Karpas-422 (cell line): Measurements from ENCODE around the gene PLXNB2. TPM values are rescaled to one million over a fixed set of nuclear protein-coding genes. Genes with fewer than 3 reads are reported as not detected.

ENCODE experiments used
- DNase-seq: peaks from one replicate; pipeline ENCODE4 v3.0.0-alpha.2; 2015
- H2AFZ ChIP-seq: fragments of 200-600 bp; sonication (generic); 2 replicates; pipeline ENCODE4 v1.6.1; 2014; ENCODE audit warnings: antibody characterized with exemption, low read length, mixed read lengths
- H3K27ac ChIP-seq: fragments of 200-600 bp; sonication (generic); 2 replicates; pipeline ENCODE4 v1.5.1; 2014; ENCODE audit warnings: mild to moderate bottlenecking, low read length, moderate library complexity
- H3K27me3 ChIP-seq: fragments of 200-600 bp; sonication (generic); 2 replicates; pipeline ENCODE4 v1.6.1; 2014; ENCODE audit warnings: low read length, mixed read lengths
- H3K36me3 ChIP-seq: fragments of 200-600 bp; sonication (generic); 2 replicates; pipeline ENCODE4 v1.6.1; 2014; ENCODE audit warnings: low read length, mixed read lengths; ENCODE audit not compliant: insufficient read depth
- H3K4me1 ChIP-seq: fragments of 200-600 bp; sonication (generic); 2 replicates; pipeline ENCODE4 v1.6.1; 2014; ENCODE audit warnings: mild to moderate bottlenecking, low read length, mixed read lengths
- H3K4me2 ChIP-seq: fragments of 200-600 bp; sonication (generic); 2 replicates; pipeline ENCODE4 v1.6.1; 2014; ENCODE audit warnings: low read length, low read depth, mild to moderate bottlenecking; ENCODE audit not compliant: poor library complexity, severe bottlenecking
- H3K4me3 ChIP-seq: fragments of 200-600 bp; sonication (generic); 2 replicates; pipeline ENCODE4 v1.5.1; 2014; ENCODE audit warnings: mild to moderate bottlenecking, antibody characterized with exemption, low read length, mixed read lengths
- H3K79me2 ChIP-seq: fragments of 200-600 bp; sonication (generic); 2 replicates; pipeline ENCODE4 v1.6.1; 2014; ENCODE audit warnings: mild to moderate bottlenecking, low read length, mixed read lengths
- H3K9ac ChIP-seq: fragments of 200-600 bp; sonication (generic); 2 replicates; pipeline ENCODE4 v1.6.0; 2014; ENCODE audit warnings: low read length
- H3K9me2 ChIP-seq: fragments of 200-600 bp; sonication (generic), shearing (Covaris generic); replicated peaks from 2 replicates; pipeline ENCODE4 v1.6.0; 2014; ENCODE audit warnings: mild to moderate bottlenecking, low read length, moderate library complexity; ENCODE audit not compliant: insufficient read depth
- H3K9me3 ChIP-seq: fragments of 300-700, 200-600 bp; sonication (generic); 2 replicates; pipeline ENCODE4 v1.6.1; 2014; ENCODE audit warnings: low read length, mixed read lengths
- H4K20me1 ChIP-seq: fragments of 200-600 bp; sonication (generic); 2 replicates; pipeline ENCODE4 v1.6.1; 2014; ENCODE audit warnings: mild to moderate bottlenecking, antibody characterized with exemption, low read length, low read depth; ENCODE audit not compliant: insufficient read depth
- total RNA-seq: library from RNA; depleted of rRNA; stranded (reverse); fragments of >200 nt; shearing (Covaris generic); gene quantifications from 2 replicates; pipeline ENCODE4 v1.2.3, GENCODE V29; 2014; ENCODE audit warnings: low replicate concordance; rRNA removed

The PLXNB2 gene
- 2.6 and 7.8 TPM in 2 replicates for total RNA-seq

DNA sequence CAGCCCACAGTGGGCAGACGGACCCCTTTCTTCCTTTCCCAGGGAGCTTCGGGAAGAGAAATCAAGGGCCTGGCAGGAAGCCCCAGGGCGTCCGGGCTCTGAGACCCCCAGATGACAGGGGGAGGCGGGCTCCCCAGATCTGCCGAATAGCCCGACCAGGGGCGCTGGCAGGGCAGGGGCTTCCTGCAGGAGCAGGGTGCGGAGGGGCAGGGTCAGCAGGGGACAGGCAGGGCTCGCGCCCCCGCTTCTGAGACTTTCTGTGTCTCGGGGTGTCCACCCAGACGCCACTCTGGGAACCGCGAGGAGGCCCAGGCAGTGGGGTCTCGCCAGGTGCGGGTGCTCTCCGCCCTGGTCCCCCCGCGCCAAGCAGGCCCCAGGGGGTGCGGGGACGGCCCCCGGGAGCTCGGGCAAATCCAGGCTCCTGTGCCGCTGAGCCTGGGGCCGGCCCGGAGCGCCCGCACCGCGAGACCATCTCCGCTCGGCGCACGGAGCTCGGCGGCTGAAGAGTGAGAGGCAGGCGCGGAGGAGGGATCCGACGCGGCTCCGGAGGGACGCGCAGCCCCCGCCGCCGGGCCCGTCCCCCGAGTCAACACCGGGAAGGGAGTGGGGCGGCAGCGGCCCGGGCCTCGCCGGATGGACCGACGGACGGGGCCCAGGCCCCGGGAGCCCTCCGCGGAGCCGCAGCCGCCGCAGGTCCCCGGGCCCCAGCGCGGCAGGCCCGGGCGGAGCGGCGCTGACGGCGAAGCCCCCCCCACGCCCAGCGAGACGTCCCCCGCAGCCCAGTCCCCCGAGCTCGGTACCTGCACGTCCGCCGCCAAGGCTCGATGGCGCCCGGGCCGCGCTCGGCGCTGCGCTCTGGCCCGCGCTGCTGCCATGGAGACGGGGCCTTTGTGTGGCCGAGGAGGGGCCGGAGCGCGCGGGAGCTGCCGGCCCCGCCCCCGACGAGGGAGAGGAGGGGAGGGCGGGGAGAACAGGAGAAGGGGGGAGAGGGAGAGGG lies at the start of gene PLXNB2:
Gene PLXNB2 (minus strand): TSS at position 894 of the 997 bp plus-strand sequence. CDS start 17,062 bp downstream, outside the sequence.
- Histone ChIP-seq H3K9me2 (no peaks in the 10 kb centered on the region), H3K79me2 (no peaks in the 10 kb centered on the region), H3K9ac (peak within 1 kb of the TSS; percentile 66), H3K36me3 (no peaks in the 10 kb centered on the region), H4K20me1 (peaks cover 26% of the 10 kb centered on the region; the same call in 1 of the 2 replicates), H3K4me2 (peak within 1 kb of the TSS; percentile 71), H2AFZ (no peak within 1 kb of the TSS), H3K27me3 (no peaks in the 10 kb centered on the region), H3K4me3 (peak within 1 kb of the TSS; percentile 66), H3K27ac (no peak within 1 kb of the TSS), H3K9me3 (no peaks in the 10 kb centered on the region), H3K4me1 (peaks cover 66% of the 10 kb centered on the region)
- DNase-seq: peak; percentile 89

DNA sequence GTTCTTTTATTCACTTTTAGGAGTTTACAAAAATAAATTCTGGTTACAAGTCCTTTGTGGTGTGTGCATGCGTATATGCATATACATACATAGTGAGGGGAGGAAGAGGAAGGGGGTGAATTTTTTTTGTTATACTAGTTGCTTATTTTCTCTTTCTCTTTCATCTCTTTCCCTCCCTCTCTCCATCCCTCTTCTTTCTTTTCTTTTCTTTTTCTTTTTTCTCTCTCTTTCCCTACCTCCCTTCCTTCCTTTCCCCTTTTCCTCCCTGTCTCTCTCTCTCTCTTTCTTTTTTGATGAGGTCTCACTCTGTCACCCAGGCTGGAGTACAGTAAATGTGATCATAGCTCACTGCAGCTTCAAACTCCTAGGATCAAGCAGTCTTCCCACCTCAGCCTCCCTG lies 49.8 kb upstream of the PLXNB2 start:
- DNase-seq: no peak
- Histone ChIP-seq H3K27me3 (no peaks in the 10 kb centered on the region), H3K79me2 (peaks cover 81% of the 10 kb centered on the region), H3K9ac (no peak overlapping the region), H3K36me3 (0 out of 2 replicates have a peak, but pooled peaks cover 3% of the 10 kb centered on the region), H3K9me2 (no peaks in the 10 kb centered on the region), H3K4me3 (no peak overlapping the region), H3K9me3 (no peaks in the 10 kb centered on the region), H3K4me2 (no peak overlapping the region), H2AFZ (no peak overlapping the region), H3K4me1 (no peaks in the 10 kb centered on the region), H4K20me1 (no peaks in the 10 kb centered on the region), H3K27ac (no peak overlapping the region)

DNA sequence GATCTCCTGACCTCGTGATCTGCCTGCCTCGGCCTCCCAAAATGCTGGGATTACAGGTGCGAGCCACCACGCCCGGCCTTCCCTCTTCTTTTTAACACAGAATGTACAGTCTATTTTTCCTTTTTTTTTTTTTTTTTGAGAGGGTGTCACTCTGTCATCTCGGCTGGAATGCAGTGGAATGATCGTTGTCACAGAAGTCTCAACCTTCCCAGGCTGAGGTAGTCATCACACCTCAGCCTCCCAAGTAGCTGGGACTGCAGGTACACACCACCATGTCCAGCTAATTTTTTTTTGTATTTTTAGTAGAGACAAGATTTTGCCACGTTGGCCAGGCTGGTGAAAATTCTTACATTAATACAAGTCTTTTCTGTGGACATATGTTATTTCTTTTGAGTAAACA lies 48.7 kb upstream of the PLXNB2 start:
- Histone ChIP-seq H2AFZ (no peak overlapping the region), H3K27me3 (no peaks in the 10 kb centered on the region), H3K27ac (no peak overlapping the region), H4K20me1 (no peaks in the 10 kb centered on the region), H3K79me2 (peaks cover 73% of the 10 kb centered on the region), H3K9me3 (no peaks in the 10 kb centered on the region), H3K9ac (no peak overlapping the region), H3K4me1 (no peaks in the 10 kb centered on the region), H3K9me2 (no peaks in the 10 kb centered on the region), H3K4me2 (no peak overlapping the region), H3K36me3 (no peaks in the 10 kb centered on the region), H3K4me3 (no peak overlapping the region)
- DNase-seq: no peak

DNA sequence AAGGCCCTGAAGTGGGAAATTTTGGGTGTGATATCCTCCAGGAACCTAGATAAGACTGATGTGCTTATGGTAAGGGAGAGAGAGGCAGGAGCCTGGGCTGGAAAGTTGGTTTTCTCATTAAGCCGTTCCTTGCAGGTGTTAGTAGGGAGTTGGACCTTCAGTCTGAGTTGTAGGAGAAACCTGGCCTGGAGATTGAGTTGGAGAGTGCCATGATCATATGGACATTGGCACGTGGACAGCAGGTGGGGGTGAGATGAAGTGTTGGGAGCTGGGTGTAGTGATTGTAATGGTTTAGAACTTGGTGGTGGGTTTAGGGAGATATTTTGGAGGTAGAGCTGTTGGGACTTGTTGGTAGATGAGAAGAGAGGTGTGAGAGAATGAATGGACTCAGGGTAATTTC lies 40.6 kb upstream of the PLXNB2 start:
- Histone ChIP-seq H4K20me1 (no peaks in the 10 kb centered on the region), H2AFZ (no peak overlapping the region), H3K79me2 (peaks cover 45% of the 10 kb centered on the region), H3K36me3 (no peaks in the 10 kb centered on the region), H3K9me3 (no peaks in the 10 kb centered on the region), H3K27ac (no peak overlapping the region), H3K4me2 (no peak overlapping the region), H3K9ac (no peak overlapping the region), H3K9me2 (no peaks in the 10 kb centered on the region), H3K4me1 (no peaks in the 10 kb centered on the region), H3K27me3 (no peaks in the 10 kb centered on the region), H3K4me3 (no peak overlapping the region)
- no peak for DNase-seq

GRCh38 chr22:50347157-50347556 lies 39.7 kb upstream of the PLXNB2 start:
- H3K4me1 ChIP-seq: peaks cover 7% of the 10 kb centered on the region
- H3K9me2 ChIP-seq: no peaks in the 10 kb centered on the region
- H4K20me1 ChIP-seq: no peaks in the 10 kb centered on the region
- no peaks in the 10 kb centered on the region for H3K27me3 ChIP-seq
- no peaks in the 10 kb centered on the region for H3K36me3 ChIP-seq
- no peak overlapping the region for H3K9ac ChIP-seq
- DNase-seq: no peak
- H3K4me2 ChIP-seq: no peak overlapping the region
- peaks cover 38% of the 10 kb centered on the region for H3K79me2 ChIP-seq
- H3K4me3 ChIP-seq: no peak overlapping the region
- H3K9me3 ChIP-seq: no peaks in the 10 kb centered on the region
- H2AFZ ChIP-seq: no peak overlapping the region
- H3K27ac ChIP-seq: no peak overlapping the region

- Histone ChIP-seq H3K4me3 (no peak overlapping the region), H3K27ac (no peak overlapping the region), H3K4me2 (no peak overlapping the region), H3K36me3 (no peaks in the 10 kb centered on the region), H3K4me1 (peaks cover 11% of the 10 kb centered on the region), H3K9me3 (no peaks in the 10 kb centered on the region), H3K79me2 (peaks cover 38% of the 10 kb centered on the region), H3K27me3 (no peaks in the 10 kb centered on the region), H3K9me2 (no peaks in the 10 kb centered on the region), H4K20me1 (no peaks in the 10 kb centered on the region), H3K9ac (no peak overlapping the region), H2AFZ (no peak overlapping the region)
- DNase-seq: no peak
These were observed 39.0 kb upstream of the PLXNB2 start for GRCh38 chr22:50346470-50346869.

DNA sequence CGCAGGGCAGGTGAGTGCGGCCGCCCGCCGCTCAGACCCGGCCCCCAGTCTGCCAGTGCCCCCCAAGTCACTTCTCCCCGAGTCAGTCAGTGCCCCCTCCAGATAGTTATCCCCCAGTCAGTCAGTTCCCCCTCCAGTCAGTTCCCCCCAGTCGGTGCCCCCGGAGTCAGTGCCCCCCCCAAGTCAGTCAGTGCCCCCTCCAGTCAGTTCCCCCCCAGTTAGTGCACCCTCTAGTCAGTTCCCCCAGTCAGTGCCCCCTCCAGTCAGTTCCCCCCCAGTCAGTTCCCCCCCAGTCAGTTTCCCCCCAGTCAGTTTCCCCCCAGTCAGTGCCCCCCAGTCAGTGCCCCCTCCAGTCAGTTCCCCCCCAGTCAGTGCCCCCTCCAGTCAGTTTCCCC lies 36.1 kb upstream of the PLXNB2 start:
- no peaks in the 10 kb centered on the region for H3K27me3 ChIP-seq
- no peaks in the 10 kb centered on the region for H4K20me1 ChIP-seq
- H2AFZ ChIP-seq: peak overlapping the region; percentile 75; the same call in 1 of the 2 replicates
- H3K9me3 ChIP-seq: peaks cover 7% of the 10 kb centered on the region
- peak overlapping the region; percentile 65 for H3K4me2 ChIP-seq
- H3K79me2 ChIP-seq: peaks cover 29% of the 10 kb centered on the region
- no peaks in the 10 kb centered on the region for H3K9me2 ChIP-seq
- H3K4me1 ChIP-seq: peaks cover 11% of the 10 kb centered on the region
- peak overlapping the region; percentile 96 for H3K9ac ChIP-seq
- no peaks in the 10 kb centered on the region for H3K36me3 ChIP-seq
- H3K27ac ChIP-seq: peak overlapping the region; percentile 56; the same call in 1 of the 2 replicates
- peak overlapping the region; percentile 92 for H3K4me3 ChIP-seq
- peak; percentile 67 for DNase-seq
